CD4-positive, CD25-positive, alpha-beta regulatory T cell (primary cell): Measurements from ENCODE around the gene NT5C3A. TPM values are rescaled to one million over a fixed set of nuclear protein-coding genes. Genes with fewer than 3 reads are reported as not detected.
"Not testable (repeated sequence)": the region's sequence is repeated elsewhere in the genome, so short reads cannot be mapped to it uniquely, and the experiment has no call there.

Source experiments
- ATAC-seq, 2 donors: fragments of 150-1000 bp; cut with Tn5 transposase; one replicate each; pipeline ENCODE4 v1.10.0; 2021; ENCODE audit warnings: low read depth in 2 of 2, moderate number of reproducible peaks in 2 of 2, moderate library complexity in 1 of 2
- DNase-seq, 3 donors: peaks; one replicate each; pipeline versions ENCODE4 v3.0.0 to v3.0.0-alpha.2; 2012 to 2022; ENCODE audit warnings: mixed read lengths in 1 of 3
- H3K27ac ChIP-seq: one replicate; pipeline ENCODE4 v1.7.0; 2013; ENCODE audit warnings: mild to moderate bottlenecking, low read length; ENCODE audit not compliant: insufficient read depth, poor library complexity, severe bottlenecking
- H3K27me3 ChIP-seq: one replicate; pipeline ENCODE4 v1.7.0; 2013; ENCODE audit warnings: low read length; ENCODE audit not compliant: control insufficient read depth, insufficient read depth
- H3K36me3 ChIP-seq: one replicate; pipeline ENCODE4 v1.7.0; 2013; ENCODE audit warnings: mild to moderate bottlenecking, low read length, moderate library complexity; ENCODE audit not compliant: control insufficient read depth, insufficient read depth
- H3K4me1 ChIP-seq: 2 replicates; pipeline ENCODE4 v1.7.0; 2013; ENCODE audit warnings: mild to moderate bottlenecking, low read length; ENCODE audit not compliant: insufficient read depth, control insufficient read depth, poor library complexity, severe bottlenecking
- H3K4me3 ChIP-seq: one replicate; pipeline ENCODE4 v1.7.0; 2013; ENCODE audit warnings: low read depth, mild to moderate bottlenecking, low read length, moderate library complexity
- H3K9me3 ChIP-seq, 2 experiments: 1 replicate in 1 of 2; 2 replicates in 1 of 2; pipeline ENCODE4 v1.7.0; 2013; ENCODE audit warnings: low read length in 2 of 2, mild to moderate bottlenecking in 1 of 2, moderate library complexity in 1 of 2; ENCODE audit not compliant: control insufficient read depth in 2 of 2
- H3K27ac Mint-ChIP-seq, 3 donors: one replicate each; pipeline ENCODE4 v1.8.0; 2020 to 2022; ENCODE audit warnings: mild to moderate bottlenecking in 3 of 3, mixed read lengths in 3 of 3, moderate library complexity in 2 of 3
- H3K27me3 Mint-ChIP-seq: one replicate; pipeline ENCODE4 v1.8.0; 2022; ENCODE audit warnings: mild to moderate bottlenecking, mixed read lengths
- H3K36me3 Mint-ChIP-seq: one replicate; pipeline ENCODE4 v1.8.0; 2020; ENCODE audit warnings: mixed read lengths
- H3K4me1 Mint-ChIP-seq, 4 donors: one replicate each; pipeline ENCODE4 v1.8.0; 2020 to 2022; ENCODE audit warnings: mixed read lengths in 4 of 4, mild to moderate bottlenecking in 1 of 4
- H3K4me3 Mint-ChIP-seq, 4 donors: one replicate each; pipeline ENCODE4 v1.8.0; 2020 to 2022; ENCODE audit warnings: mild to moderate bottlenecking in 4 of 4, mixed read lengths in 4 of 4, moderate library complexity in 3 of 4
- H3K9me3 Mint-ChIP-seq, 7 donors: one replicate each; pipeline ENCODE4 v1.8.0; 2020 to 2022; ENCODE audit warnings: mixed read lengths in 7 of 7, mild to moderate bottlenecking in 3 of 7, moderate library complexity in 2 of 7
- polyA plus RNA-seq, 4 donors: library from polyadenylated mRNA; unstranded; fragments of 300-500 nt; fragmentation: Illumina TruSeq; gene quantifications; one replicate each; pipeline ENCODE4 v1.2.3, GENCODE V29; 2021
- total RNA-seq: library from RNA; stranded (reverse); gene quantifications from one replicate; pipeline ENCODE4 v1.2.3, GENCODE V29; 2022

NT5C3A gene
- total and polyA plus RNA-seq, 5 donors from 2014 or later = 55.1 to 74.0 (median 61.7) TPM

DNA sequence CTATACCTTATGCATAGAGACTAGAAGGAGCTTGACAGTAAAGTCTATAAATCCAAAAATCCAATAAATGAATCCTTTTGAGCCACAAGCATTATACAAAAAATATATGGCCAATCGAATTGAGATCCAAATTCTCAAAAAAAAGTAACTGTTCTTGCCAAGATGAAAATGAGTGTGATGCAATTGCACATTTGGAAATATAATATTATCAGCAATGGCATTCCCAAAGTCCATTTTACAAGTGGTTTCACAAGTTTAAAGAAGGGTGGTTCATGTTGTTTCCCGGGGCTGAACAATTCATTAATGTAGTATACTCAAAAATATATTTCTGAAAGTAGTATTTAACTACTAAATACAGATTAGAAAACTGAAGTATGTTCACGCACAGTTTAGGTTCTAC, 39.3 kb upstream of the NT5C3A start:
- Mint-ChIP-seq H3K4me3 (no peak overlapping the region), H3K36me3 (peaks cover 41% of the 10 kb centered on the region), H3K9me3 (no peaks in the 10 kb centered on the region), H3K4me1 (peaks cover 21 to 56% (median 31%) of the 10 kb centered on the region in 4 donors), H3K27me3 (no peaks in the 10 kb centered on the region), H3K27ac (no peak overlapping the region)
- Histone ChIP-seq H3K36me3 (peaks cover 57% of the 10 kb centered on the region), H3K27ac (no peak overlapping the region), H3K4me3 (no peak overlapping the region), H3K4me1 (peaks cover 6% of the 10 kb centered on the region), H3K9me3 (no peaks in the 10 kb centered on the region), H3K27me3 (no peaks in the 10 kb centered on the region)
- ATAC-seq = no peak
- no peak for DNase-seq

- ATAC-seq (no peak), DNase-seq (no peak)
- peaks cover 68% of the 10 kb centered on the region for H3K36me3 ChIP-seq
- no peaks in the 10 kb centered on the region for H3K27me3 ChIP-seq
- Mint-ChIP-seq H3K4me3 (no peak overlapping the region), H3K36me3 (peaks cover 50% of the 10 kb centered on the region), H3K27me3 (no peaks in the 10 kb centered on the region), H3K4me1 (peaks cover 17 to 45% (median 23%) of the 10 kb centered on the region in 4 donors), H3K27ac (peak overlapping the region in 2 of 3 donors; percentile 69 to 84), H3K9me3 (no peaks in the 10 kb centered on the region)
- no peaks in the 10 kb centered on the region for H3K4me1 ChIP-seq
- no peak overlapping the region for H3K4me3 ChIP-seq
- no peaks in the 10 kb centered on the region for H3K9me3 ChIP-seq
- no peak overlapping the region for H3K27ac ChIP-seq
Observed at GRCh38 chr7:33100770-33101169, 38.2 kb upstream of the NT5C3A start.

DNA sequence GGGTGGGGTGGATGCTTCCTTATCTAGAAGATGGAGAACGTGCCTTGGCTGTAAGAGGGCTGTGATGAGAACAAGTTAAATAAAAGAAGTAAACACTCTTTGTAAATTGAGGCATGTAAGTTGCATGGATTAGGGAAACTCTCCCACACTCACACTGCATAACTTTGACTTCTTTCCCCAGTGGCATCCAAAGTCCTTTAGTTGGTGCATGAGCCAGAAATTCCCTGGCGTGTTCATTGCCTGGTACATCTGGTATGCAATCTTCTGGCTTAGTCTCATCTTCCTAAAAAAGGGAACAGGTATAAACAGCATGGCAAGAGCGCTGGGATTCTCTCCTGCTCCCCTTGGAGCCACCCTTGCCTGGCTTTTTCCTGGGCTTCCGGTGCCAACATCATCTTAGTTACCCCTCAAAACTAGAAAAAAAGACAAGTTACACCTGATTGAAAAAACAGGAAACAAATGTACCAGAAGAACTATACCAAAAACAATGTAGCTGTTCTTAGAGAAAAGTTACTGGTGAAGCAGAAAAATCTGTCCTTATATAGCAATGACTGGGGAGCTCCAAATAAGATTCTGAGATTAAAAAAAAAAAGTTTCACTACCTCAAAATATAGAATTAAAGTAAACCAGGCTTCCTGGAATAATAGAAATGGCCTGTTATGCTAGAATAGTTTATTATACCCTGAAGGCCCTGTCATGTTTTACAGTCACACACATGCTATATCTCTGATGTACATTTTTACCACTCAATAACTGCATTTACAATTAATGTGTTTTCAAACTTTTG, 36.8 kb upstream of the NT5C3A start:
- H3K4me3 ChIP-seq = no peak overlapping the region
- no peak overlapping the region for H3K27ac ChIP-seq
- no peaks in the 10 kb centered on the region for H3K27me3 ChIP-seq
- Mint-ChIP-seq H3K9me3 (no peaks in the 10 kb centered on the region), H3K4me1 (peaks cover 10 to 36% (median 18%) of the 10 kb centered on the region in 4 donors), H3K36me3 (peaks cover 55% of the 10 kb centered on the region), H3K27me3 (no peaks in the 10 kb centered on the region), H3K4me3 (peak overlapping the region in 1 of 4 donors; percentile 24), H3K27ac (peak overlapping the region; percentile 69 to 87 (median 84))
- H3K9me3 ChIP-seq = no peaks in the 10 kb centered on the region
- H3K36me3 ChIP-seq = peaks cover 74% of the 10 kb centered on the region
- DNase-seq = peak in 1 of 3 donors; percentile 51
- no peak for ATAC-seq
- H3K4me1 ChIP-seq = no peaks in the 10 kb centered on the region

GRCh38 chr7:33094745-33095275, 32.2 kb upstream of the NT5C3A start:
- peaks cover 3 to 12% (median 4%) of the 10 kb centered on the region in 4 donors for H3K4me1 Mint-ChIP-seq
- not testable (repeated sequence) for H3K27me3 Mint-ChIP-seq, DNase-seq, H3K4me1 ChIP-seq, H3K4me3 ChIP-seq, ATAC-seq, H3K9me3 Mint-ChIP-seq, H3K27ac ChIP-seq, H3K27ac Mint-ChIP-seq, H3K27me3 ChIP-seq, H3K9me3 ChIP-seq, H3K4me3 Mint-ChIP-seq
- H3K36me3 Mint-ChIP-seq = peaks cover 44% of the 10 kb centered on the region
- H3K36me3 ChIP-seq = peaks cover 55% of the 10 kb centered on the region

- no peaks in the 10 kb centered on the region for H3K27me3 ChIP-seq
- ATAC-seq (no peak), DNase-seq (no peak)
- Mint-ChIP-seq H3K36me3 (peaks cover 38% of the 10 kb centered on the region), H3K9me3 (peaks cover 0 to 1% (median 0%) of the 10 kb centered on the region in 7 donors), H3K4me1 (peaks cover 0 to 8% (median 0%) of the 10 kb centered on the region in 4 donors), H3K27me3 (peaks cover 3% of the 10 kb centered on the region), H3K27ac (no peak overlapping the region), H3K4me3 (no peak overlapping the region)
- H3K9me3 ChIP-seq = no peaks in the 10 kb centered on the region
- no peaks in the 10 kb centered on the region for H3K4me1 ChIP-seq
- peaks cover 43% of the 10 kb centered on the region for H3K36me3 ChIP-seq
- H3K27ac ChIP-seq = no peak overlapping the region
- no peak overlapping the region for H3K4me3 ChIP-seq
Observed at GRCh38 chr7:33093266-33093665, 30.7 kb upstream of the NT5C3A start.

DNA sequence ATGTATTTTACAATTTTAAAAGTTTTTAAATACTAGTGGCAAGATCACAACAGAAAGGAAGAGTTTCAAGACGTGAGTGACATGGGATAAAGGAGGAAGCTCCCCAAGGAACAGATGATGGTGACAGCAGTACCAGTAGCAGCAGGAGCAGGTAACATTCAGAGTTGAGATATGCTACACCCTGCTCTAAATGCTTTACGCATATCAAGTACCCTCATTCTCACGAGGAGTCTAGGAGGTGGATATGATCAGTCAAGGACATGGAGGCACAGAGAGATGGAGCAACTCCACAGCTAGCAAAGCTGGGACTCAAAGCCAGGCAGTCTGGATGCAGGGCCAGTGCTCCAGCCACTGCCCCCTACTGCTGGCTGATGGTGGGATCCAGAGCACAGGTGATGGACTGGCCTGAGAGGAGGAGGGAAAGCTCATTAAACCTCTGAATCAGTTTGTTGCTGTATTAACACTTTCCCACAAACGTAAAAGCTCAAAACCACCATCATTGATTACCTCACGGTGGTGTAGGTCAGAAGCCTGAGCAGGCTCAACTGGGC, 29.1 kb upstream of the NT5C3A start:
- no peak overlapping the region for H3K27ac ChIP-seq
- peaks cover 29% of the 10 kb centered on the region for H3K36me3 ChIP-seq
- no peaks in the 10 kb centered on the region for H3K9me3 ChIP-seq
- H3K27ac Mint-ChIP-seq = no peak overlapping the region
- H3K4me3 Mint-ChIP-seq = no peak overlapping the region
- peaks cover 4% of the 10 kb centered on the region for H3K27me3 Mint-ChIP-seq
- H3K4me1 ChIP-seq = no peaks in the 10 kb centered on the region
- DNase-seq = no peak
- H3K36me3 Mint-ChIP-seq = peaks cover 33% of the 10 kb centered on the region
- ATAC-seq = no peak
- no peak overlapping the region for H3K4me3 ChIP-seq
- H3K27me3 ChIP-seq = no peaks in the 10 kb centered on the region
- H3K9me3 Mint-ChIP-seq = peaks cover 0 to 1% (median 0%) of the 10 kb centered on the region in 7 donors
- peaks cover 0 to 8% (median 0%) of the 10 kb centered on the region in 4 donors for H3K4me1 Mint-ChIP-seq

DNA sequence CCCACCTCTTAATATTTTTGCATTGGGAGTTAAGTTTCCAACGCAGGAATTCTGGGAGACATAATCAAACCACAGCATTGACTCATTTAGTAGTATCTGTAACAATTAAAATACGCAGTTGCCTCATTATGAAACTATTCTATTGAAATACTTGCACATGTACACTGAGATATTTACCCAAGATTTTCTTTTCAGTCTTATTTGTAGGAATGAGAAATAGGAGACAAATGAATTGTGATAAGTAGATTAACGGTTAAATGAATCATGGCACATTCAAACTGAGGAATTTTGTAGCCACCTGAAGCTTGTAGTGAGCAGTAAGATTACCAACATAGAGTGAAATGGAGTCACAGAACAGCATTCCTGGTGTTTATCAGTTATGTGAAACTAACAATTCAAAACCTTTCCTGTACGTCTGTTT, 28.5 kb upstream of the NT5C3A start:
- no peaks in the 10 kb centered on the region for H3K27me3 ChIP-seq
- Mint-ChIP-seq H3K9me3 (peaks cover 0 to 1% (median 0%) of the 10 kb centered on the region in 7 donors), H3K27ac (no peak overlapping the region), H3K4me1 (peaks cover 0 to 8% (median 0%) of the 10 kb centered on the region in 4 donors), H3K4me3 (no peak overlapping the region), H3K36me3 (peaks cover 27% of the 10 kb centered on the region), H3K27me3 (peaks cover 4% of the 10 kb centered on the region)
- no peak overlapping the region for H3K4me3 ChIP-seq
- DNase-seq (no peak), ATAC-seq (no peak)
- no peak overlapping the region for H3K27ac ChIP-seq
- H3K4me1 ChIP-seq = no peaks in the 10 kb centered on the region
- no peaks in the 10 kb centered on the region for H3K9me3 ChIP-seq
- peaks cover 23% of the 10 kb centered on the region for H3K36me3 ChIP-seq
